ENCODE results near the gene COL6A3. TPM values are rescaled to one million over a fixed set of nuclear protein-coding genes. Genes with fewer than 3 reads are reported as not detected.

The COL6A3 gene
- total and polyA plus RNA-seq, 2 of the 13 experiments (the other 11 are each of a cell fraction or from before 2014, with no cell fraction given): 0.03 TPM; not detected in 1

- no peaks in the 10 kb centered on the region for H3K79me2 ChIP-seq (ENCODE audit: insufficient read depth, low read length)
These were observed 117.2 kb downstream of the COL6A3 start for GRCh38 chr2:237296756-237297155.

More at GRCh38 chr2:237296756-237297155, 117.2 kb downstream of the COL6A3 start:
- ChIA-PET POLR2A (no interaction called here), CTCF (ENCODE audit: low intra/inter-chr PET ratio, low total read pairs) (no interaction called here)
- Histone ChIP-seq H3K9me3 (ENCODE audit: low read length) (peaks cover 2% of the 10 kb centered on the region; the same call in 1 of the 2 replicates), H3K27me3 (ENCODE audit: control insufficient read depth in 1 of 2, insufficient read depth in 2 of 2, low read length in 2 of 2) (peaks cover 0 to 3% of the 10 kb centered on the region in 2 experiments; a peak in 1 of 5 replicates), H4K20me1 (ENCODE audit: insufficient read depth, low read length) (no peaks in the 10 kb centered on the region), H3K27ac (ENCODE audit: extremely low read length, insufficient read depth, low read length) (no peak overlapping the region), H3K4me3 (replicated peaks in 1 of 3; ENCODE audit: insufficient read depth in 1 of 3, low read depth in 2 of 3, low read length in 3 of 3) (no peak overlapping the region), H3K4me2 (ENCODE audit: low read depth, low read length) (no peak overlapping the region), H3K4me1 (ENCODE audit: insufficient read depth, low read length) (peaks cover 6% of the 10 kb centered on the region; the same call in 1 of the 2 replicates), H2AFZ (ENCODE audit: low read length) (no peak overlapping the region), H3K36me3 (replicated peaks in 1 of 2; ENCODE audit: control insufficient read depth in 1 of 2, insufficient read depth in 2 of 2, low read length in 2 of 2) (no peaks in the 10 kb centered on the region), H3K9ac (ENCODE audit: insufficient read depth, low read depth, low read length) (no peak overlapping the region)
- BruUV-seq (replicated peaks): no TSS peak
- no peak for DNase-seq (ENCODE audit: low spot score)
- 8% methylated on average over 2 of the region's 2 CpGs for WGBS (ENCODE audit: low lambda C conversion rate)
- intact Hi-C loops (cut with micrococcal nuclease; ENCODE audit: unreplicated experiment): no loop called here
- in situ Hi-C loops (cut with HindIII; ENCODE audit: extremely low pct_ligation_motif_present, low pct_unique_long_range_greater_than_20kb): no loop called here
- TF ChIP-seq ZBTB37 (CRISPR knock-in tag; IDR thresholded peaks at IDR 0.05): no peak
- TF ChIP-seq ZNF280B (CRISPR knock-in tag; IDR thresholded peaks at IDR 0.05; ENCODE audit: borderline replicate concordance): no peak
- no peak for TF ChIP-seq THAP8 (CRISPR knock-in tag; IDR thresholded peaks at IDR 0.05; ENCODE audit: borderline replicate concordance)
- no peak for TF ChIP-seq ARNT (IDR thresholded peaks at IDR 0.05)
- TF ChIP-seq PHB2 (IDR thresholded peaks at IDR 0.05; ENCODE audit: partially characterized antibody): no peak
- TF ChIP-seq ZNF773 (CRISPR knock-in tag; IDR thresholded peaks at IDR 0.05; ENCODE audit: borderline replicate concordance): no peak
- TF ChIP-seq YY1 (IDR thresholded peaks at IDR 0.05; ENCODE audit: insufficient read depth, insufficient replicate concordance, low read depth, low read length): no peak
- TF ChIP-seq GATAD1 (CRISPR knock-in tag; IDR thresholded peaks at IDR 0.05): no peak
- TF ChIP-seq ZNF720 (CRISPR knock-in tag; IDR thresholded peaks at IDR 0.05): no peak
- no peak for TF ChIP-seq RAD21 (CRISPR knock-in tag; IDR thresholded peaks at IDR 0.05)
- TF ChIP-seq ATF3 (CRISPR knock-in tag; IDR thresholded peaks at IDR 0.05): no peak
- no peak for TF ChIP-seq CC2D1A (CRISPR knock-in tag; IDR thresholded peaks at IDR 0.05)
- no peak for TF ChIP-seq KDM6A (CRISPR knock-in tag; IDR thresholded peaks at IDR 0.05; ENCODE audit: low read depth)
- no peak for TF ChIP-seq MEIS2 (CRISPR knock-in tag; IDR thresholded peaks at IDR 0.05)
- FAIRE-seq: no peak
- no peak for ATAC-seq

All from HepG2 (cell line).